AG10803 (cell line): Measurements from ENCODE around the gene S100PBP.
A peak's percentile ranks its signal among the peaks of the same experiment; 100 is the strongest.

Experiments used
- DNase-seq: peaks from one replicate; pipeline ENCODE4 v3.0.0; 2010; ENCODE audit warnings: low read depth
- H3K4me3 ChIP-seq: 2 replicates; pipeline ENCODE4 v1.5.1; 2011; ENCODE audit warnings: mild to moderate bottlenecking, low read length, control low read depth
- TF ChIP-seq, protein P1 (sequence below): conservative IDR thresholded peaks from 2 replicates; pipeline ENCODE4 v1.5.1; 2011; ENCODE audit warnings: mild to moderate bottlenecking, low read length, control low read depth, inconsistent platforms

S100PBP gene

DNA sequence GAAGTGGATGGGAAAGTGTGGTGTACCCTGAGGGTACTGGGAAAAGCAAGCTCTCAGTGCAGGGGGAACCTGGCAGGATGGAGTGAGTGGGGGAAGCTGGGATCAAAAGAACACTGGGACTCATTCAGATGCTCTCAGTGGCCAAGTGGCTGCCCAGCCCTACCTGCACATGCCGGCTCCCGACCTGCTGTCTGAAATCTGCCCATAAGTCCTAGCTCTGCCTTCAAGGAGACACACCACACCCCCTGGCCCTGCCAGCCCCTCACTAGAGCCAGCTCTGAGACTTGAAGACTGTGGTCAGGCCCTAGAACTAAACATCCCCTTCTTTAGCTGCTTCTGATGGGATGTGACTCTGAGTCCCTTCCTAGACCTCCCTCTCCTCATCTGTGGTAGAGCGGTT, 81.5 kb downstream of the S100PBP start:
- TF ChIP-seq, protein P1, sequence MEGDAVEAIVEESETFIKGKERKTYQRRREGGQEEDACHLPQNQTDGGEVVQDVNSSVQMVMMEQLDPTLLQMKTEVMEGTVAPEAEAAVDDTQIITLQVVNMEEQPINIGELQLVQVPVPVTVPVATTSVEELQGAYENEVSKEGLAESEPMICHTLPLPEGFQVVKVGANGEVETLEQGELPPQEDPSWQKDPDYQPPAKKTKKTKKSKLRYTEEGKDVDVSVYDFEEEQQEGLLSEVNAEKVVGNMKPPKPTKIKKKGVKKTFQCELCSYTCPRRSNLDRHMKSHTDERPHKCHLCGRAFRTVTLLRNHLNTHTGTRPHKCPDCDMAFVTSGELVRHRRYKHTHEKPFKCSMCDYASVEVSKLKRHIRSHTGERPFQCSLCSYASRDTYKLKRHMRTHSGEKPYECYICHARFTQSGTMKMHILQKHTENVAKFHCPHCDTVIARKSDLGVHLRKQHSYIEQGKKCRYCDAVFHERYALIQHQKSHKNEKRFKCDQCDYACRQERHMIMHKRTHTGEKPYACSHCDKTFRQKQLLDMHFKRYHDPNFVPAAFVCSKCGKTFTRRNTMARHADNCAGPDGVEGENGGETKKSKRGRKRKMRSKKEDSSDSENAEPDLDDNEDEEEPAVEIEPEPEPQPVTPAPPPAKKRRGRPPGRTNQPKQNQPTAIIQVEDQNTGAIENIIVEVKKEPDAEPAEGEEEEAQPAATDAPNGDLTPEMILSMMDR, result no peak
- no peak for DNase-seq
- no peak overlapping the region for H3K4me3 ChIP-seq

DNA sequence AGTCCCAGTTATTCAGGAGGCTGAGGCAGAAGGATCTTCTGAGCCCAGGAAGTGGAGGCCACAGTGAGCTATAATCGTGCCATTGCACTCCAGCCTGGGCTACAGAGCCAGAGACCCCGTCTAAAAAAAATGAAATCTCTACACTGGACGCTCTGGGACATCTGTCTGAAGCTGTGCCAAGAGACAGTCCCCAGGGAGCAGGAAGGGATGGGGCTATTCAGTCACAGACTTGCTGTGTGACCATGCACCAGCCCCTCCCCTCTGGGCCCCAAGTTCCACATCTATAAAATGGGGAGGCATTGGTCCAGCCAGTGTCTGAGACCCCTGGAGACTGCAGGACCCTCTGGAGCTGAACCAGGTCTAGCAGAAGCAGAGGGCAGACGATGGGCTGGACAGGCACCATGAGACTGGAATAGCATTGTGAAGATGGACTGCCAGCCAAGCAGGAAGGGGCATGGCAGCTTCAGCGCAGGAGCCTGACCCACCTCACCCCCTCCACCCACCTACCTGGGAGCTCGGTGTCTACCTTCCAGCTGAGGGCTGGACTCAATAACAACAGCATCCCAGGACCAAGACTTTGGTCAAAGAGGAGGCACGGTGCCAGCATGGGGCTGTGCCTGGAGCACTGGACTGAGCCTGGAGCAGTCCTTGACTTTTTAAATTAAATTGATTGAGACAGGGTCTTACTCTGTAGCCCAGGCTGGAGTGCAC, 82.3 kb downstream of the S100PBP start:
- no peak overlapping the region for H3K4me3 ChIP-seq
- TF ChIP-seq, protein P1, result no peak
- DNase-seq, result no peak

DNA sequence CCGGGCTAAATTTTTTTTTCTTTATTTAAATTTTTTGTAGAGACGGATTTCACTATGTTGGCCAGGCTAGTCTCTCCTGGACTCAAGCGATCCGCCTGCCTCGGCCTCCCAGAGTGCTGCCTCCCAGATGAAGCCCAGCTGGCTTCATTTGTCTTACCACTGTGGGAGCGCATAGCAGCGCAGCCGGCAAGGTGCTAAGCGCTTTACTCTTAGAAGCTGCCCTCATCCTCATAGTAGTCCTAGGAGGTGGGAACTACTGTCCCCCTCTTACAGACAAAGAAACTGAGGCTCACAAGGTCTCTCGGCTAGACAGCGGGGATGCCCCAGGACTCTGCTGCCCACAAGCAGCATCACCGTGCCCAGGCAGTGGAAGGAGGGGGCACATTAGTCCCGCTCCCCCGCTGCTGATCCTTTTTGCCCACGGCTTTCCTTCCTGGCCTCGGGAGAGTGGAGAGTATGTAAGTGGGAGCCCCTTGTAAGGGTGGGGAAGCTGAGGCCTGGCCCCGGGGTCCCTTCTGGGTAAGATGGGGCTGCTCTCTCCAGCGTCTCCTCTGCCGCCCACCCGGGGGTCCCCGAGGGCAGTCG, 83.0 kb downstream of the S100PBP start:
- TF ChIP-seq, protein P1, result no peak
- no peak for DNase-seq
- H3K4me3 ChIP-seq, result peak overlapping the region; percentile 67

DNA sequence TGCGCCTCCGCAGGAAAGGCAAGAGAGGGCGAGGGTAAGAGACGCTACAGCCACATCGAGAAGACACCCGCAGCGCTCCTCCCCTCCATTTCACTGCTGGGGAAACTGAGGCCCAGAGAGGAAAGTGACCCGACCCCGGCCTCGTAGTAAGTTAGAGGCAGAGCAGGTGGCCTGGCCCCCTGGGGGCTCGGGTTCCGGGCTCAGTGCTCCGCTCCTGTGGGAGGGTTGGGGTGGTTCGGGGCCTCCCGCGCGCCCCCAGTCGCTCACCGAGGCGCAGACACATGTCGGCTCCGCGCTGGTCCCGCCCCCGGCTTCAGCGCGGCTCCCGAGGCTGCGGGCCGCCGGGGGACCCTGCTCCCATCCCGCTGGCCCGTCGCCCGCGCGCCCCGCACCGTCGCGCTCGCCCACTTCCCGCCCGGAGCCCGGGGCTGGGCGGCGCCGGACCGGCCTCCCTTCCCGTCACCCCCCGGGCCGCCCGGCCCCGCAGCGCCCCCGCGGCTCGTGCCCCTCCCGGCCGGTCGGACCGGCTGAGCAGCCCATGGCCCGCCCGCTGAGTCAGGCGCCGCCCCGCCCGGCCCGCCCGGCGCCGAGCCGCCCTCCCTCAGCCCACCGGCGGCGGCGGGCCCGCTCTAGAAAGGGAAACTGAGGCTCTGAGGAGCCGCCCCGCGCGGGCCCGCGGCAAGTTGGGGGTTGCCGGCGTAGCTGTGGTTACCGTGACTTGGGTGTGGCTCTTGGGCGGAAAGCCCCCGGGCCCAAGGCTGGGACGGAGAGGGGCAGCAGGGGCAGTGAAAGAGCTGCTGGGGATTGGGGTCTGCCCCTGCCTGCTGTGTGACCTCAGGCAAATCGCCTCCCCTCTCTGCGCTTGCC, 83.7 kb downstream of the S100PBP start, which contains the start of gene TMEM54:
Gene TMEM54, minus strand, starts transcription at position 434 of the 867 bp plus-strand sequence. Its CDS starts 151 bp downstream, at position 283.
- no peak for DNase-seq
- peak within 1 kb of the TSS; percentile 68 for H3K4me3 ChIP-seq
- TF ChIP-seq, protein P1, result no peak; the same call in 1 of the 2 replicates

DNA sequence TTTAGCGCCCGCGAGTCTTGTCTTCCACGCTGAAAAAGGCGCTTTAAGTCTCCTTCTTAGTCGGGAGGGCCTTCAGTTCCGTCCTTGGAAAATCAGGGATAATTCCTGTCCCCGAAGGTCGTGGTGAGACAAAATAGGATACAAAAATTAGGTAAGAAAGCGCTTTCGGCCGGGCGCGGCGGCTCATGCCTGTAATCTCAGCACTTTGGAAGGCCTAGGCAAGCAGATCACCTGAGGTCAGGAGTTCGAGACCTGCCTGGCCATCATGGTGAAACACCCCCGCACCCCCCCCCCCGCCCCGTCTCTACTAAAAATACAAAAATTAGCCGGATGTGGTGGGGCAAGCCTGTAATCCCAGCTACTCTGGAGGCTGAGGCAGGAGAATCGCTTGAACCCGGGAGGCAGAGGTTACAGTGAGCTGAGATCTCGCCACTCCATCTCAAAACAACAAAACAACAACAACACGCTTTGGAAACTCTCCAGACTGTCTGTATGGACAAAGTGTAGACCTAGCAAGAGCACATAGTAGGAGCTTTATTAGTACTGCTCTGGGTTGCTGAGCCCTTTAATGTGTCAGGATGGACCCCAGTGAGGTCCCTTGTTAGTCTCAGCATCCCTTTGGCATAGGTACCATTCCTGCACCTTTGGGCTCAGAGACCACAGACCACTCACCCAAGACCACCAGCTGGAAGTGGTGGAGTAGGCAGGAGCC, 84.5 kb downstream of the S100PBP start:
- TF ChIP-seq, protein P1, result no peak
- peak overlapping the region; percentile 68 for H3K4me3 ChIP-seq
- no peak for DNase-seq

DNA sequence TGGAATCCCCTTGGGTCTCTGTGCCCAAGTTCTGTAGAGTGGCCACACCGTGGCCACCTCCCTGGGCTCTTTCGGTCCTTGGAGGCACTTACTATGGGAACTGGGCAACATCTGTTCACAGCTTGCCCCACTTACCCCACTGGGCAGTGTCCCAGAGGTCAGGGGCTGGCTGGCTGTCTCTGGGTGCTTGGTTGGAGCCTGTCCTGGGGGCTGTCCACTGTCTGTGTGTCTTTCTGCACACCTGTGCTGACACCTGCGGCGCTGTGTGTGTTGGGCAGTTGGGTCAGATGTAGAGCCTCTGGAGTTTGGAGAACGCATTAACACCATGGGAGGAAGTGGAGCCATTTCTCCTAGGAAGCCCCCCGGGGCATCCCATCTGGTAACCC, 85.1 kb downstream of the S100PBP start:
- TF ChIP-seq, protein P1, result no peak
- H3K4me3 ChIP-seq, result no peak overlapping the region
- DNase-seq, result no peak
